Keratinocyte (primary cell): ENCODE results near the gene CCDC181. TPM values are rescaled to one million over a fixed set of nuclear protein-coding genes. Genes with fewer than 3 reads are reported as not detected.

Source experiments
- DNase-seq: peaks from one replicate; pipeline ENCODE4 v3.0.0-alpha.2; 2011; ENCODE audit warnings: low read depth, missing footprints, low spot score
- FAIRE-seq: peaks from 2 replicates; lab custom pipeline; 2011; peaks lifted over from hg19 to GRCh38; lab: Jason Lieb, UNC
- H2AFZ ChIP-seq: 2 replicates; pipeline ENCODE4 v1.6.0; 2012; ENCODE audit warnings: low read length, control low read depth, inconsistent platforms; ENCODE audit not compliant: control insufficient read depth
- H3K27ac ChIP-seq: 2 replicates; pipeline ENCODE4 v1.5.1; 2011; ENCODE audit warnings: low read length; ENCODE audit not compliant: control insufficient read depth, insufficient read depth
- H3K27me3 ChIP-seq: 3 replicates; pipeline ENCODE4 v1.6.0; 2011; ENCODE audit warnings: low read length; ENCODE audit not compliant: control insufficient read depth, insufficient read depth; ENCODE audit errors: extremely low read depth
- H3K36me3 ChIP-seq, 2 experiments: 2 replicates in 1 of 2; 3 replicates in 1 of 2; pipeline ENCODE4 v1.5.1; 2011; ENCODE audit warnings: low read length in 2 of 2, mild to moderate bottlenecking in 1 of 2; ENCODE audit not compliant: control insufficient read depth in 2 of 2, insufficient read depth in 2 of 2; ENCODE audit errors: extremely low read depth in 1 of 2
- H3K4me1 ChIP-seq: 3 replicates; pipeline ENCODE4 v1.5.1; 2011; ENCODE audit warnings: low read length; ENCODE audit not compliant: control insufficient read depth, insufficient read depth; ENCODE audit errors: extremely low read depth
- H3K4me2 ChIP-seq: 3 replicates; pipeline ENCODE4 v1.6.0; 2011; ENCODE audit warnings: low read depth, low read length; ENCODE audit not compliant: control insufficient read depth, insufficient read depth; ENCODE audit errors: extremely low read depth
- H3K4me3 ChIP-seq, 3 experiments: fragments of 200-600 bp in 1 of 3; sonication (generic) in 1 of 3; 2 replicates in 2 of 3; 3 replicates in 1 of 3; pipeline ENCODE4 v1.5.1; 2011 to 2016; ENCODE audit warnings: low read length in 3 of 3, mild to moderate bottlenecking in 3 of 3, control low read depth in 2 of 3, inconsistent platforms in 1 of 3, low read depth in 1 of 3, mixed read lengths in 1 of 3, mixed run types in 1 of 3, moderate library complexity in 1 of 3; ENCODE audit not compliant: control insufficient read depth in 2 of 3, insufficient read depth in 2 of 3; ENCODE audit errors: extremely low read depth in 1 of 3
- H3K79me2 ChIP-seq: 2 replicates; pipeline ENCODE4 v1.6.0; 2012; ENCODE audit warnings: low read length; ENCODE audit not compliant: control insufficient read depth, insufficient read depth
- H3K9ac ChIP-seq: 3 replicates; pipeline ENCODE4 v1.6.0; 2011; ENCODE audit warnings: low read length; ENCODE audit not compliant: control insufficient read depth, insufficient read depth; ENCODE audit errors: extremely low read depth
- H3K9me1 ChIP-seq: 3 replicates; pipeline ENCODE4 v1.6.0; 2011; ENCODE audit warnings: low read length; ENCODE audit not compliant: control insufficient read depth, insufficient read depth; ENCODE audit errors: extremely low read depth
- H3K9me3 ChIP-seq: 2 replicates; pipeline ENCODE4 v1.5.1; 2012; ENCODE audit warnings: low read depth, low read length; ENCODE audit not compliant: control insufficient read depth
- H4K20me1 ChIP-seq: 3 replicates; pipeline ENCODE4 v1.6.0; 2011; ENCODE audit warnings: low read length; ENCODE audit not compliant: control insufficient read depth, insufficient read depth; ENCODE audit errors: extremely low read depth
- CTCF ChIP-seq, 3 experiments: IDR thresholded peaks in 1 of 3; conservative IDR thresholded peaks in 1 of 3; optimal IDR thresholded peaks in 1 of 3; 2 replicates in 2 of 3; 3 replicates in 1 of 3; pipeline versions ENCODE3 to v1.5.1; 2011; ENCODE audit warnings: low read length in 3 of 3, mild to moderate bottlenecking in 3 of 3, moderate library complexity in 2 of 3, control low read depth in 1 of 3, inconsistent platforms in 1 of 3; ENCODE audit not compliant: insufficient read depth in 2 of 3; ENCODE audit errors: extremely low read depth in 1 of 3
- EZH2 ChIP-seq: IDR thresholded peaks from one replicate; pipeline ENCODE4 v1.6.1; 2012; ENCODE audit warnings: inconsistent platforms, mild to moderate bottlenecking, low read length, moderate library complexity
- dilution Hi-C: fragments of 300-500 bp; cut with MboI; formaldehyde crosslinking; loops from one replicate; pipeline ENCODE4 v1.7.0; 2020; ENCODE audit warnings: low sequenced_read_pairs; ENCODE audit not compliant: extremely low pct_ligation_motif_present
- polyA plus RNA-seq, 5 experiments: library from polyadenylated mRNA; depleted of rRNA in 3 of 5; stranded (reverse) in 3 of 5; stranded (forward) in 1 of 5; unstranded in 1 of 5; fragments of >200 nt; gene quantifications; 1 replicate in 1 of 5; 2 replicates in 3 of 5; 3 replicates in 1 of 5; pipeline versions ENCODE4 v1.2.1 to v1.2.3, GENCODE V29; 2011 to 2012; ENCODE audit warnings: missing spikeins in 2 of 5, low read depth in 1 of 5, low replicate concordance in 1 of 5

The CCDC181 gene
- polyA plus RNA-seq, 1 donor (not counting 4 experiments of a cell fraction or from before 2014, with no cell fraction given), result not detected

GRCh38 chr1:169364948-169365347, 62.3 kb downstream of the CCDC181 start:
- Histone ChIP-seq H4K20me1 (no peaks in the 10 kb centered on the region), H2AFZ (no peak overlapping the region), H3K4me3 (peak overlapping the region in 1 of 3 experiments; percentile 55), H3K79me2 (peaks cover 53% of the 10 kb centered on the region), H3K4me1 (peaks cover 39% of the 10 kb centered on the region), H3K9ac (peak overlapping the region; percentile 33), H3K4me2 (peak overlapping the region; percentile 78), H3K27me3 (no peaks in the 10 kb centered on the region), H3K9me1 (no peaks in the 10 kb centered on the region), H3K36me3 (peaks cover 2 to 13% of the 10 kb centered on the region in 2 experiments), H3K27ac (peak overlapping the region; percentile 87), H3K9me3 (no peaks in the 10 kb centered on the region)
- peak; percentile 92 for FAIRE-seq
- DNase-seq, result peak; percentile 83
- dilution Hi-C loops, result no loop called here
- TF ChIP-seq EZH2, result no peak

GRCh38 chr1:169363046-169363730, 64.1 kb downstream of the CCDC181 start:
- Histone ChIP-seq H3K9ac (peak overlapping the region; percentile 39), H2AFZ (peak overlapping the region; percentile 29), H3K9me1 (no peaks in the 10 kb centered on the region), H3K9me3 (no peaks in the 10 kb centered on the region), H3K4me1 (peaks cover 35% of the 10 kb centered on the region), H3K36me3 (peaks cover 0 to 8% of the 10 kb centered on the region in 2 experiments), H4K20me1 (no peaks in the 10 kb centered on the region), H3K4me3 (peak overlapping the region in 1 of 3 experiments; percentile 5), H3K27me3 (no peaks in the 10 kb centered on the region), H3K79me2 (peaks cover 41% of the 10 kb centered on the region), H3K4me2 (peak overlapping the region; percentile 79), H3K27ac (peak overlapping the region; percentile 87)
- DNase-seq (peak; percentile 77), FAIRE-seq (peak; percentile 94)
- dilution Hi-C loops, result no loop called here
- TF ChIP-seq EZH2, result no peak
- TF ChIP-seq CTCF (optimal IDR thresholded peaks at IDR 0.05 in 1 of 3, IDR thresholded peaks at IDR 0.05 in 1 of 3, conservative IDR thresholded peaks at IDR 0.05 in 1 of 3; ENCODE audit: extremely low read depth in 1 of 3, insufficient read depth in 2 of 3, low read length in 3 of 3), result no peak
